NCI-H1694 (cell line): ENCODE results near the gene ABHD11.

Experiments
- DNase-seq: peaks from one replicate; lab custom pipeline; 2025; lab: John Stamatoyannopoulos, UW

The ABHD11 gene

GRCh38 chr7:73701357-73701995 lies 37.1 kb downstream of the ABHD11 start:
- DNase-seq: peak; percentile 21

DNA sequence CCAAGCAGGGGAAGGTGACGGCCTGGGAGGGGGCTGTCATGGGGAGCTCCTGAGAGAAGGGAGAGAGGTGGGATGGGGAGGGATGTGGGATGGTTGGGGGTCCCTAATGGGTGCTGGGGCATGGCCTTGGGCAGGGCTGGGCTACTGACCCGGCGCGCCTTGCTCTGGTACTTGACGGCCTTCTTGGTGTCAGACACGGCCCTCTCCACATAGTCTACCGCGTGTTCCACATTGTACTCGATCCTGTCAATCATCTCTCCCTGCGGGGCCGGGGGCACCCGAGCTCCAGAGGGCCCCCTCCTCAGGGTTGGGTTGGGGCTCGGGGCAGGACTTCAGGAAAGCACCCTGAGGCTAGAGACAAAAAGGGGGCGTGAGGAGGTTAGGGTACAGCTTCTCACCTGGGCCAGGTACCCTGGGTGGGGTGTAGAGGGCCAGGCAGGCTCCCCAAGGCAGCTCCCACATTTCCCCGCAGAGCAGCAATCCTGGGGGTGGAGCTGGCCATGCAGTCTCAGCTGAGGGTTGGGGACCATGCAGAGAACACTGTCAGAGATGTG lies 37.9 kb downstream of the ABHD11 start:
- DNase-seq: no peak

- DNase-seq: no peak
These were observed 38.6 kb downstream of the ABHD11 start for GRCh38 chr7:73700069-73700423.

DNA sequence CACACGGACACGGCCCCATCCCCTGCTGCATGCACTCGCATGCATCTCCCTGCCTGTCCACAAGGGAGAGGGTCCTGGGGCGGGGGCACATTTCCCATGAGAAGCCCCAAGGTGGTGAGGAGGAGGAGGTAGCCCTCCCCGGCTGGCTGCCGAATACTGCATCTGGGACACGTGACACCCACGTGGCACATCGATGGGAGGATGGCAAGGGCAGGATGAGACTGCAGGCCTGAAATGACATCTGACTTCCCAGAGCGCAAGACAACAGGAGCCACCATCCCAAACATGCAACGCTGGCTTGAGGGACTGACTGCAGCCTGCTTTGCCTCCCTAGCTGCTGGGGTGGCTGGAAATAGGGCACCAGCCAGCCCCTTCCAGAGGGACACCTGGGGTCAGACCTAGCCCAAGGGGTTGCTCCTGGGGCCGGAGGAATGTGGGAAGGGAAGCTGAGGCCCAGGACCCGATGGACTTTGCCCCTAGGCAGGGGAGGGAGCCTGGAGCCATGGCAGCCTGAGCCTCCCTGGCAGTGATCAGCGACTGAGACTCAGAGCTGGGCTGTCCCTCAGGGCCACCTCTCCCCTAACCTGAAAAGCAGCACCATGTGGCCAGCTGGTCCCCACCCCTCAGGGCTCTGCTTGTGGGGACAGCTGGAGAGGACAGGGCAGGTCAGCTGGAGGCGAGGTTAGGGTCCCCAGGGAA lies 39.1 kb downstream of the ABHD11 start:
- no peak for DNase-seq

- DNase-seq: no peak
These were observed 40.2 kb downstream of the ABHD11 start for GRCh38 chr7:73698410-73698809.

DNA sequence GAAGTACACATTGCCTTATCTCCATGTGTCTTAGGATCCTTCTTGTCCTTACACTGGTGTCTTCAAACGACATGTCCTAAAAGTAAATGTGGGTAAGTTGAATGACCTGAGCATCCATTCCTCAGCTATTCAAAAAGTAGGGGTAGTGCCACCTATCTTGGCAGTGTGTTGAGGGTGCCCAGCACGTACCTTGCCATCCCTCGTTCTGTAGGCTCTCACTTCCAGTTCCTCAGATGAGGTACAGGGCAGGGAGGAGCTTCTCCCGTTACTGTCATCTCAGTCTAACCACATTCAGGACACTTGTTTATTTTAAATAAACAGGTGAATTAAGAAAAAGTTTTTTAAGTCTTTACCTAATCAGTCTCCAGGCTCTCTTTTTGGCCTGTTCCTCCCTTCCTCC lies 42.2 kb downstream of the ABHD11 start:
- no peak for DNase-seq

DNA sequence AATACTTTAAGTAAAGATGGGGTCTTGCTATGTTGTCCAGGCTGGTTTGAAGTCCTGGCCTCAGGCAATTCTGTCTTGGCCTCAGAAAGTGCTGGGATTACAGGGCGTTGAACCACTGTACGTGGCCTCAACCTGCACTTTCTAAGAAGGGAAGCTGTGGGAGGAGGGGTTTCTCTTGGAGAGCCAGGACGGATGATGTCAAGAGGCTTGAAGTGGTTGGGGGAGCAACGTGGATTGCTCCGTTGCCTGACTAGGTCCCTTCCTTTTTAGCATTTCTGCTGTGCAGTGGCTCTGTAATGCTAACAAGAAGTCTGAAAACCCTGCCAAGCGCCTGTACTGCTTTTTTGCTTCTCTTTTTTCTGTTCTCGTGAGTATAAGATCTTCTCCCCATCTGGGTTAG lies 48.0 kb downstream of the ABHD11 start:
- DNase-seq: no peak

DNA sequence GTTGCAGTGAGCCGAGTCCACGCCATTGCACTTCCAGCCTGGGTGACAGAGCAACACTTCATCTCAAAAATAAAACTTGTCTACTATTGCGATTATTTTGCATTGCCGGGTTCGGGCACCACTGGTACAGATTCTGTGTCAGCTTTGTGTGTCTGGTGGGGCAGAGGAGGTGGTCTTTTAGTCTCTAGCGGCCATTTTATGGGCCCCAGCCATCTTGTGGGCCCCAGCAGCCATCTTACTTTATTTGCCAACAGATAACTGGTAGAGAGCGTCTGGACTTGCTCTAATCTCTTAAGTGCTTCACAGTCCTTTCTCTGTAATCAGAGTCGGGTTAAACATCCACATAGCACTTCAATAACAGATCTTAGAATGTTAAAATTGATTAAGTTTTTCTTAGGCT lies 50.3 kb downstream of the ABHD11 start:
- DNase-seq: no peak
